Activated effector memory CD4-positive, alpha-beta T cell treated with Interleukin-2 at 50 U/mL for 16 hours (primary cell): ENCODE measurements around the gene ADGRL2.

Experiments used
- DNase-seq: peaks from one replicate; pipeline ENCODE4 v3.0.0-alpha.2; 2020

ADGRL2 gene

GRCh38 chr1:81808760-81809159 is 8.0 kb downstream of the ADGRL2 start:
- no peak for DNase-seq

GRCh38 chr1:81809808-81810207 is 9.1 kb downstream of the ADGRL2 start:
- no peak for DNase-seq

- DNase-seq: no peak
Measured at GRCh38 chr1:81811757-81812371, 11.1 kb downstream of the ADGRL2 start.

- no peak for DNase-seq
Measured at GRCh38 chr1:81812712-81813111, 12.0 kb downstream of the ADGRL2 start.

- no peak for DNase-seq
Measured at GRCh38 chr1:81813691-81814090, 13.0 kb downstream of the ADGRL2 start.

GRCh38 chr1:81819613-81820012 is 18.9 kb downstream of the ADGRL2 start:
- DNase-seq: no peak

GRCh38 chr1:81820765-81821164 is 20.0 kb downstream of the ADGRL2 start:
- DNase-seq: no peak

- no peak for DNase-seq
Measured at GRCh38 chr1:81823082-81823481, 22.3 kb downstream of the ADGRL2 start.

GRCh38 chr1:81824759-81825158 is 24.0 kb downstream of the ADGRL2 start:
- no peak for DNase-seq

- DNase-seq: no peak
Measured at GRCh38 chr1:81827942-81828341, 27.2 kb downstream of the ADGRL2 start.

- no peak for DNase-seq
Measured at GRCh38 chr1:81832573-81832972, 31.8 kb downstream of the ADGRL2 start.

- no peak for DNase-seq
Measured at GRCh38 chr1:81833722-81834121, 33.0 kb downstream of the ADGRL2 start.

- DNase-seq: no peak
Measured at GRCh38 chr1:81834268-81834667, 33.5 kb downstream of the ADGRL2 start.

- no peak for DNase-seq
Measured at GRCh38 chr1:81834921-81835698, 34.4 kb downstream of the ADGRL2 start.

- DNase-seq: no peak
Measured at GRCh38 chr1:81836007-81836626, 35.4 kb downstream of the ADGRL2 start.

GRCh38 chr1:81838600-81839218 is 38.0 kb downstream of the ADGRL2 start:
- no peak for DNase-seq

- DNase-seq: no peak
Measured at GRCh38 chr1:81840805-81841204, 40.1 kb downstream of the ADGRL2 start.

- no peak for DNase-seq
Measured at GRCh38 chr1:81841795-81842194, 41.1 kb downstream of the ADGRL2 start.

- DNase-seq: no peak
Measured at GRCh38 chr1:81844477-81844876, 43.7 kb downstream of the ADGRL2 start.

GRCh38 chr1:81846630-81847029 is 45.9 kb downstream of the ADGRL2 start:
- no peak for DNase-seq

- no peak for DNase-seq
Measured at GRCh38 chr1:81847063-81847462, 46.3 kb downstream of the ADGRL2 start.

- DNase-seq: no peak
Measured at GRCh38 chr1:81848880-81849682, 48.3 kb downstream of the ADGRL2 start.

GRCh38 chr1:81850031-81850430 is 49.3 kb downstream of the ADGRL2 start:
- no peak for DNase-seq
